ENCODE data around the gene RETREG1. TPM values are rescaled to one million over a fixed set of nuclear protein-coding genes. Genes with fewer than 3 reads are reported as not detected.

The RETREG1 gene
- total and polyA plus RNA-seq, 2 experiments from 2014 or later, result 2.3 to 3.6 TPM

- Mint-ChIP-seq H3K4me3 (no peak overlapping the region), H3K4me1 (no peaks in the 10 kb centered on the region), H3K27ac (no peak overlapping the region), H3K36me3 (ENCODE audit: low read depth) (no peaks in the 10 kb centered on the region), H3K27me3 (ENCODE audit: insufficient read depth, low read depth, poor library complexity) (peaks cover 1% of the 10 kb centered on the region), H3K9me3 (no peaks in the 10 kb centered on the region)
- H3K27me3 ChIP-seq (ENCODE audit: insufficient read depth), result no peaks in the 10 kb centered on the region
- no peaks in the 10 kb centered on the region for H3K79me2 ChIP-seq (replicated peaks; ENCODE audit: insufficient read depth)
- H3K9me2 ChIP-seq (ENCODE audit: insufficient read depth), result no peaks in the 10 kb centered on the region
- no peaks in the 10 kb centered on the region for H3F3A ChIP-seq (replicated peaks; ENCODE audit: low read depth)
- DNase-seq (ENCODE audit: low spot score) (no peak), ATAC-seq (no peak)
- H3K27ac ChIP-seq (ENCODE audit: low read depth), result no peak overlapping the region
- H3K4me2 ChIP-seq, result no peak overlapping the region
- no peaks in the 10 kb centered on the region for H3K4me1 ChIP-seq (ENCODE audit: insufficient read depth)
- no peaks in the 10 kb centered on the region for H4K20me1 ChIP-seq (replicated peaks; ENCODE audit: insufficient read depth)
- no peak overlapping the region for H2AFZ ChIP-seq
- H3K36me3 ChIP-seq (ENCODE audit: insufficient read depth), result no peaks in the 10 kb centered on the region
- H3K4me3 ChIP-seq, result no peak overlapping the region
- TF ChIP-seq EZH2phosphoT487 (IDR thresholded peaks at IDR 0.05; ENCODE audit: unreplicated experiment), result no peak
- TF ChIP-seq JUNB (IDR thresholded peaks at IDR 0.05; ENCODE audit: unreplicated experiment), result no peak
- TF ChIP-seq POLR2AphosphoS5 (IDR thresholded peaks at IDR 0.05; ENCODE audit: low read depth), result no peak
- TF ChIP-seq, protein P1, sequence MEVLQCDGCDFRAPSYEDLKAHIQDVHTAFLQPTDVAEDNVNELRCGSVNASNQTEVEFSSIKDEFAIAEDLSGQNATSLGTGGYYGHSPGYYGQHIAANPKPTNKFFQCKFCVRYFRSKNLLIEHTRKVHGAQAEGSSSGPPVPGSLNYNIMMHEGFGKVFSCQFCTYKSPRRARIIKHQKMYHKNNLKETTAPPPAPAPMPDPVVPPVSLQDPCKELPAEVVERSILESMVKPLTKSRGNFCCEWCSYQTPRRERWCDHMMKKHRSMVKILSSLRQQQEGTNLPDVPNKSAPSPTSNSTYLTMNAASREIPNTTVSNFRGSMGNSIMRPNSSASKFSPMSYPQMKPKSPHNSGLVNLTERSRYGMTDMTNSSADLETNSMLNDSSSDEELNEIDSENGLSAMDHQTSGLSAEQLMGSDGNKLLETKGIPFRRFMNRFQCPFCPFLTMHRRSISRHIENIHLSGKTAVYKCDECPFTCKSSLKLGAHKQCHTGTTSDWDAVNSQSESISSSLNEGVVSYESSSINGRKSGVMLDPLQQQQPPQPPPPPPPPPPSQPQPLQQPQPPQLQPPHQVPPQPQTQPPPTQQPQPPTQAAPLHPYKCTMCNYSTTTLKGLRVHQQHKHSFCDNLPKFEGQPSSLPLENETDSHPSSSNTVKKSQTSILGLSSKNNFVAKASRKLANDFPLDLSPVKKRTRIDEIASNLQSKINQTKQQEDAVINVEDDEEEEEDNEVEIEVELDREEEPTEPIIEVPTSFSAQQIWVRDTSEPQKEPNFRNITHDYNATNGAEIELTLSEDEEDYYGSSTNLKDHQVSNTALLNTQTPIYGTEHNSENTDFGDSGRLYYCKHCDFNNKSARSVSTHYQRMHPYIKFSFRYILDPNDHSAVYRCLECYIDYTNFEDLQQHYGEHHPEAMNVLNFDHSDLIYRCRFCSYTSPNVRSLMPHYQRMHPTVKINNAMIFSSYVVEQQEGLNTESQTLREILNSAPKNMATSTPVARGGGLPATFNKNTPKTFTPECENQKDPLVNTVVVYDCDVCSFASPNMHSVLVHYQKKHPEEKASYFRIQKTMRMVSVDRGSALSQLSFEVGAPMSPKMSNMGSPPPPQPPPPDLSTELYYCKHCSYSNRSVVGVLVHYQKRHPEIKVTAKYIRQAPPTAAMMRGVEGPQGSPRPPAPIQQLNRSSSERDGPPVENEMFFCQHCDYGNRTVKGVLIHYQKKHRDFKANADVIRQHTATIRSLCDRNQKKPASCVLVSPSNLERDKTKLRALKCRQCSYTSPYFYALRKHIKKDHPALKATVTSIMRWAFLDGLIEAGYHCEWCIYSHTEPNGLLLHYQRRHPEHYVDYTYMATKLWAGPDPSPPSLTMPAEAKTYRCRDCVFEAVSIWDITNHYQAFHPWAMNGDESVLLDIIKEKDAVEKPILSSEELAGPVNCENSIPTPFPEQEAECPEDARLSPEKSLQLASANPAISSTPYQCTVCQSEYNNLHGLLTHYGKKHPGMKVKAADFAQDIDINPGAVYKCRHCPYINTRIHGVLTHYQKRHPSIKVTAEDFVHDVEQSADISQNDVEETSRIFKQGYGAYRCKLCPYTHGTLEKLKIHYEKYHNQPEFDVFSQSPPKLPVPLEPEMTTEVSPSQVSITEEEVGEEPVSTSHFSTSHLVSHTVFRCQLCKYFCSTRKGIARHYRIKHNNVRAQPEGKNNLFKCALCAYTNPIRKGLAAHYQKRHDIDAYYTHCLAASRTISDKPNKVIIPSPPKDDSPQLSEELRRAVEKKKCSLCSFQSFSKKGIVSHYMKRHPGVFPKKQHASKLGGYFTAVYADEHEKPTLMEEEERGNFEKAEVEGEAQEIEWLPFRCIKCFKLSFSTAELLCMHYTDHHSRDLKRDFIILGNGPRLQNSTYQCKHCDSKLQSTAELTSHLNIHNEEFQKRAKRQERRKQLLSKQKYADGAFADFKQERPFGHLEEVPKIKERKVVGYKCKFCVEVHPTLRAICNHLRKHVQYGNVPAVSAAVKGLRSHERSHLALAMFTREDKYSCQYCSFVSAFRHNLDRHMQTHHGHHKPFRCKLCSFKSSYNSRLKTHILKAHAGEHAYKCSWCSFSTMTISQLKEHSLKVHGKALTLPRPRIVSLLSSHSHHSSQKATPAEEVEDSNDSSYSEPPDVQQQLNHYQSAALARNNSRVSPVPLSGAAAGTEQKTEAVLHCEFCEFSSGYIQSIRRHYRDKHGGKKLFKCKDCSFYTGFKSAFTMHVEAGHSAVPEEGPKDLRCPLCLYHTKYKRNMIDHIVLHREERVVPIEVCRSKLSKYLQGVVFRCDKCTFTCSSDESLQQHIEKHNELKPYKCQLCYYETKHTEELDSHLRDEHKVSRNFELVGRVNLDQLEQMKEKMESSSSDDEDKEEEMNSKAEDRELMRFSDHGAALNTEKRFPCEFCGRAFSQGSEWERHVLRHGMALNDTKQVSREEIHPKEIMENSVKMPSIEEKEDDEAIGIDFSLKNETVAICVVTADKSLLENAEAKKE (CRISPR knock-in tag; IDR thresholded peaks at IDR 0.05), result no peak
- no peak for TF ChIP-seq REST (IDR thresholded peaks at IDR 0.05; ENCODE audit: unreplicated experiment)
- no peak for TF ChIP-seq EZH2 (IDR thresholded peaks at IDR 0.05; ENCODE audit: low read depth, unreplicated experiment)
- TF ChIP-seq ZNF331 (CRISPR knock-in tag; IDR thresholded peaks at IDR 0.05; ENCODE audit: low read depth), result no peak
- no peak for TF ChIP-seq CREB1 (CRISPR knock-in tag; IDR thresholded peaks at IDR 0.05; ENCODE audit: low read depth)
- TF ChIP-seq, protein P2, sequence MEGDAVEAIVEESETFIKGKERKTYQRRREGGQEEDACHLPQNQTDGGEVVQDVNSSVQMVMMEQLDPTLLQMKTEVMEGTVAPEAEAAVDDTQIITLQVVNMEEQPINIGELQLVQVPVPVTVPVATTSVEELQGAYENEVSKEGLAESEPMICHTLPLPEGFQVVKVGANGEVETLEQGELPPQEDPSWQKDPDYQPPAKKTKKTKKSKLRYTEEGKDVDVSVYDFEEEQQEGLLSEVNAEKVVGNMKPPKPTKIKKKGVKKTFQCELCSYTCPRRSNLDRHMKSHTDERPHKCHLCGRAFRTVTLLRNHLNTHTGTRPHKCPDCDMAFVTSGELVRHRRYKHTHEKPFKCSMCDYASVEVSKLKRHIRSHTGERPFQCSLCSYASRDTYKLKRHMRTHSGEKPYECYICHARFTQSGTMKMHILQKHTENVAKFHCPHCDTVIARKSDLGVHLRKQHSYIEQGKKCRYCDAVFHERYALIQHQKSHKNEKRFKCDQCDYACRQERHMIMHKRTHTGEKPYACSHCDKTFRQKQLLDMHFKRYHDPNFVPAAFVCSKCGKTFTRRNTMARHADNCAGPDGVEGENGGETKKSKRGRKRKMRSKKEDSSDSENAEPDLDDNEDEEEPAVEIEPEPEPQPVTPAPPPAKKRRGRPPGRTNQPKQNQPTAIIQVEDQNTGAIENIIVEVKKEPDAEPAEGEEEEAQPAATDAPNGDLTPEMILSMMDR (conservative IDR thresholded peaks at IDR 0.05; ENCODE audit: low read depth in 2 of 2), result no peak
- no peak for TF ChIP-seq ZNF114 (CRISPR knock-in tag; IDR thresholded peaks at IDR 0.05)
- no peak for TF ChIP-seq STAT1 (IDR thresholded peaks at IDR 0.05; ENCODE audit: unreplicated experiment)
- no peak for TF ChIP-seq ETS1 (IDR thresholded peaks at IDR 0.05)
- TF ChIP-seq NANOG (IDR thresholded peaks at IDR 0.05; ENCODE audit: borderline replicate concordance), result no peak
Observed at GRCh38 chr5:16485656-16486055, 131.1 kb downstream of the RETREG1 start.

Measured in GM23338 (cell line).